Measurements from ENCODE around the gene RBBP7. TPM values are rescaled to one million over a fixed set of nuclear protein-coding genes. Genes with fewer than 3 reads are reported as not detected.

RBBP7 gene
- total and polyA plus RNA-seq, 10 of the 15 experiments (the other 5 are each of a cell fraction or from before 2014, with no cell fraction given), result 95.3 to 277 (median 194) TPM

DNA sequence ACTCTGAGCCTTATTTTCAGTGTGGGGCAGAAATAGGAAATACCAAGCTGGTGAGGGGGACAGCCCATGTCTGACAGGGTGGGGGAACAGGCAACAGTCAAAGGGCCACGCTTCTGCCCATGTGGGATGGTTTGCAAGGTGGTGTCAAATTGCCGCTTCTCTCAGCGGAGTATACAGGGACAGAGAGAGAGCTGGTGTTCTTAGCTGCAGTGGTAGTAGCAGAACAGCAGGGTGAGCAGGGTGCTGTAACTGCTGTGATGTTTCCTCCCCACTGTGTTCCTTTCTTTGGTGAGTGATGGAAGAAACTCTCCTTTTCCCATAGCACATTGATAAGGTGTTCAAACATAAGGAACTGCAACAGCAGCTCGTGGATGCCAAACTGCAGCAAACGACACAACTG is 37.9 kb downstream of the RBBP7 start:
- ChIA-PET RAD21 (ENCODE audit: unreplicated experiment) (no interaction called here), POLR2A (no interaction called here), SMC1A (ENCODE audit: uncharacterized antibody, unreplicated experiment) (interaction anchor here (0.9 to 1.3 kb wide), 2 partner anchors 58 to 194 kb away, joined by 3 read pairs; no protein-coding TSS in a partner anchor), CTCF (interaction anchor here (1.0 to 2.8 kb wide), 4 partner anchors 13 to 214 kb away, joined by 3 to 14 read pairs (median 4); no protein-coding TSS in a partner anchor)
- H2AFZ ChIP-seq (ENCODE audit: control insufficient read depth, low read depth, low read length), result no peak overlapping the region
- FAIRE-seq (peak; percentile 41), ATAC-seq (no peak), DNase-seq (ENCODE audit: low read depth, low spot score) (no peak)
- H3K36me3 ChIP-seq (ENCODE audit: control insufficient read depth in 2 of 2, insufficient read depth in 2 of 2, low read length in 1 of 2), result peaks cover 18 to 29% of the 10 kb centered on the region in 2 experiments
- H3K4me2 ChIP-seq (ENCODE audit: control insufficient read depth, insufficient read depth), result no peak overlapping the region
- in situ Hi-C loops (cut with MboI), result no loop called here
- no peak overlapping the region for H3K9ac ChIP-seq (ENCODE audit: control insufficient read depth, insufficient read depth, low read length)
- intact Hi-C loops (cut with micrococcal nuclease; ENCODE audit: unreplicated experiment), result no loop called here
- no peaks in the 10 kb centered on the region for H3K79me2 ChIP-seq (ENCODE audit: control insufficient read depth, insufficient read depth, low read length)
- no TSS peak for BruUV-seq (replicated peaks)
- TF ChIP-seq SIN3A (IDR thresholded peaks at IDR 0.05; ENCODE audit: low read depth, low read length), result no peak
- no peak for TF ChIP-seq BMI1 (IDR thresholded peaks at IDR 0.05; ENCODE audit: borderline replicate concordance)
- TF ChIP-seq, protein P1, sequence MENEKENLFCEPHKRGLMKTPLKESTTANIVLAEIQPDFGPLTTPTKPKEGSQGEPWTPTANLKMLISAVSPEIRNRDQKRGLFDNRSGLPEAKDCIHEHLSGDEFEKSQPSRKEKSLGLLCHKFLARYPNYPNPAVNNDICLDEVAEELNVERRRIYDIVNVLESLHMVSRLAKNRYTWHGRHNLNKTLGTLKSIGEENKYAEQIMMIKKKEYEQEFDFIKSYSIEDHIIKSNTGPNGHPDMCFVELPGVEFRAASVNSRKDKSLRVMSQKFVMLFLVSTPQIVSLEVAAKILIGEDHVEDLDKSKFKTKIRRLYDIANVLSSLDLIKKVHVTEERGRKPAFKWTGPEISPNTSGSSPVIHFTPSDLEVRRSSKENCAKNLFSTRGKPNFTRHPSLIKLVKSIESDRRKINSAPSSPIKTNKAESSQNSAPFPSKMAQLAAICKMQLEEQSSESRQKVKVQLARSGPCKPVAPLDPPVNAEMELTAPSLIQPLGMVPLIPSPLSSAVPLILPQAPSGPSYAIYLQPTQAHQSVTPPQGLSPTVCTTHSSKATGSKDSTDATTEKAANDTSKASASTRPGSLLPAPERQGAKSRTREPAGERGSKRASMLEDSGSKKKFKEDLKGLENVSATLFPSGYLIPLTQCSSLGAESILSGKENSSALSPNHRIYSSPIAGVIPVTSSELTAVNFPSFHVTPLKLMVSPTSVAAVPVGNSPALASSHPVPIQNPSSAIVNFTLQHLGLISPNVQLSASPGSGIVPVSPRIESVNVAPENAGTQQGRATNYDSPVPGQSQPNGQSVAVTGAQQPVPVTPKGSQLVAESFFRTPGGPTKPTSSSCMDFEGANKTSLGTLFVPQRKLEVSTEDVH (IDR thresholded peaks at IDR 0.05; ENCODE audit: low read depth, partially characterized antibody), result no peak
- no peak for TF ChIP-seq YBX1 (IDR thresholded peaks at IDR 0.05)
- TF ChIP-seq ATF3 (IDR thresholded peaks at IDR 0.05; ENCODE audit: borderline replicate concordance, extremely low read depth, low read depth, low read length), result no peak
- no peak for TF ChIP-seq LARP7 (IDR thresholded peaks at IDR 0.05)
- no peak for TF ChIP-seq YY1 (IDR thresholded peaks at IDR 0.05; ENCODE audit: low read depth, low read length)
- no peak for TF ChIP-seq JUNB (IDR thresholded peaks at IDR 0.05)
- no peak for TF ChIP-seq ZNF384 (IDR thresholded peaks at IDR 0.05; ENCODE audit: borderline replicate concordance, low read depth, low read length)
- no peak for TF ChIP-seq ZNF217 (IDR thresholded peaks at IDR 0.05)
- no peak for TF ChIP-seq ASH2L (IDR thresholded peaks at IDR 0.05; ENCODE audit: borderline replicate concordance, low read depth)
- no peak for TF ChIP-seq MEF2A (IDR thresholded peaks at IDR 0.05; ENCODE audit: insufficient read depth, low read depth, low read length)
- H3K9me3 ChIP-seq (replicated peaks; ENCODE audit: control insufficient read depth, insufficient read depth, low read length), result no peaks in the 10 kb centered on the region
- H3K27me3 ChIP-seq (replicated peaks in 1 of 2; ENCODE audit: control insufficient read depth in 2 of 2, insufficient read depth in 2 of 2, low read length in 1 of 2), result no peaks in the 10 kb centered on the region
- H3K4me3 ChIP-seq, result no peak overlapping the region
- H3K27ac ChIP-seq (ENCODE audit: control insufficient read depth, insufficient read depth), result no peak overlapping the region
- 94% methylated on average over 5 of the region's 5 CpGs for WGBS (ENCODE audit: insufficient coverage, insufficient replicate concordance, low lambda C conversion rate, missing lambda C conversion rate)
- no peaks in the 10 kb centered on the region for H3K4me1 ChIP-seq (ENCODE audit: control insufficient read depth, insufficient read depth, low read length)
- H4K20me1 ChIP-seq (ENCODE audit: control insufficient read depth, insufficient read depth), result no peaks in the 10 kb centered on the region; the same call in 1 of the 2 replicates

Data from GM12878 (cell line).